HG03097 (cell line): Measurements from ENCODE around the gene ZNF101.
A peak's percentile ranks its signal among the peaks of the same experiment; 100 is the strongest.
"Not testable (repeated sequence)": the region's sequence is repeated elsewhere in the genome, so short reads cannot be mapped to it uniquely, and the experiment has no call there.

ENCODE experiments used
- ATAC-seq: cut with Tn5 transposase; IDR thresholded peaks from one replicate; pipeline ENCODE4 v1.9.1; 2021; ENCODE audit not compliant: unreplicated experiment, low FRiP score

ZNF101 gene

DNA sequence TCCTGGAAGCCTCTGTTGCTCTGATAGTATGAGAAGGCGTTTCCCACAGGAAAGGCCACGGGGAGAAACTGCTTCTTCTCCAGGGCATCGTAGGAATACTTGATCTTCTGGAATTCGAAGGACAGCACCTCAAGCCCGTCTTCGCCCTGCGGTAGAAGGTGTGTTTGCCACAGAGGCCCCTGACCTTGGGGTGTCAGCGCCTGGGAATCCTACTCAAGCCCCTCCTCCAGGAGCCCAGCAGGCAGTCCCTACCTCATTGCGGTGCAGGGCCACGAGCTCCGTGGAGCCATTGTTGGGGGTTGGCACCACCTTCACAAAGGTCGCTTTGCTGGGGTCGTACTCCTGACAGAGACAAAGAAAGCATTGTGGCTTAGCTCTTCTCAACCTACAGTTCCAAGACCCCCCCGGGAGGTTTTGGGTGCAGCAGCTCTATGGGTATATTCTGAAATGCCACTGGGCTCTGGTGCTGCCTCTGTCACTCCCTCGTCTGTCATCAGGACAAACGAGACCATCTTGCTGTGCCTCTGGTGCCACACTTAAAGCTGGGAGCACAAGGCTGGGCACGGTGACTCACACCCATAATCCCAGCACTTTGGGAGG is 8.9 kb upstream of the ZNF101 start:
- ATAC-seq = no peak

- no peak for ATAC-seq
Measured at GRCh38 chr19:19661141-19661674, 7.4 kb upstream of the ZNF101 start.

- ATAC-seq = peak; percentile 25
Measured at GRCh38 chr19:19661675-19662251, 6.9 kb upstream of the ZNF101 start.

DNA sequence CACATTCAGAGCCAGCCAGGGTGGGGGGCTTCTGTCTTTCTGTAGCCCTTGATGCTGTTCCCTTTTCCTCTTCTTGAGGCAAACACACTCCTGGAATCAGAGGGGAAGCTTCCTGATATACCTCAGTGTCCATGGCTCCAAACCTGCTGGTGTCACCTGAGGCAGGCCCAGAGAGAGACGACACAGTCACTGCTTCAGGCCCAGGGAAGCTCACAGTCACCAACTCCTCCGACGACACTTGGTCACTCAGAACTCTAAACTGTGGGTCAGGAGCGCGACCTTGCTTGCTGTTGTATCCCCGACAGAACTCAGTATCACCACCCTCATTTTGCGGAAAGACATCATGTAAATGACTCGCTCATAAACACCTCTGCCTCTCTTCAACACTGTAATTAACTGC is 6.3 kb upstream of the ZNF101 start:
- no peak for ATAC-seq

DNA sequence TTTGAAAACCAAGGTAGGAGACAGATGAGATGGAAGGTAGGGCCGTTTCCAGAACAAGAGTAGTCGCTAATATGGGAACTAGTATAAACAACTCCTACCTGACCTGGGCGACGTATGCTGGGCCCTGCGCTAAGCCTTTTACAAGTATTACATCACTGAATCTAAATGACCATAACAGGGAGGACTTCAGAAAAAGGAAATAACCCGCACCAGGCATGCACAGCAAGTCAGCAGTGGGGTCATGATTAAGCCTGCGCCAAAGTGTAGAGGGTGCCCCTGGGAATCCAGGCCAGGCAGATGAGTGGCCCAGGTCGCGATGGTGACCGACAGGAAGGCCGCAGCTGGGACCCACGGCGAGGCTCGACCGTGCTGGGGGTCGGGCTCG is 5.8 kb upstream of the ZNF101 start:
- no peak for ATAC-seq

DNA sequence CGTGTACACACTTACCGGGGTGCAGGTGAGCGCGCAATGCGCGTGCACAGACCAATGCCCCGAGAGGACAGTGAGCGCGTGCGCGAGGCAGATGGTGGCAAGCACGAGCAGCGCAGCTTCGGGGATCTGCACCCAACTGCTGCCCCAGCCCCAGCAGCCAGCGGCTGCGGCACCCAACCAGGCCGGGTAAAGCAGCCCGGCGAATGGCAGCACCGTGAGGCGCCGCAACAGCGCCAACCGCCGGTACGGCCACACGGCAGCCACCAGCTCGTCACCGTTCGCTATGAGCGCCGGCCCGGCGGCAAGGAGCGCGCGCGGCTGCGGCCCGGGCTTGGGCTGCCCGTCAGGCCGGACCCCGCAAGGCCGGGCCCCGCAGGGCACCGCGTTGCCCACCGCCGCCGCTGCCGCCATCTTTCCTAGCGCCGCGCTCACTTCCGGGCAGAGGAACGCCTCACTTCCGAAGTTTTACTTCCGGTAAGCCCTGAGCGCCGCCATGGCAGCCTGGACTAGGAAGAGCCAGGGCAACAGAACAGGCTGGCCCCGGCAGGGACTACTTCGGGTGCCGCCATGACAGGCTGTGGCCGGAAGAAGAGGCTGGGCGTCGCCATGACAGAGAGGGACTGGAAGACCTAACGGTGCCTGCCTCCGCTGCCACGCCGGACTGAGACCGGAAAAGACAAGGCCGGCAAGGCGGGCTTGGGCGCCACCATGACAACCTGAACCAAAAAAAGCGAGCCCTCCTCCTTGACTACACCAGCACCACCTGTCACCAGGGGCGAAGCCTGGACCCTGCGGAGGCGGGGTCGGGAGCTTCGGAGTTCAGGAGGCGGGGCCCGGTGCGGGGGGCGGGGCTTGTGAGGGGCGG is 5.2 kb upstream of the ZNF101 start, which contains the start of gene ATP13A1:
TSS of gene ATP13A1 (minus strand) at position 421 of the 865 bp plus-strand sequence. CDS start at position 411, 10 bp downstream.
- peak; percentile 62 for ATAC-seq

DNA sequence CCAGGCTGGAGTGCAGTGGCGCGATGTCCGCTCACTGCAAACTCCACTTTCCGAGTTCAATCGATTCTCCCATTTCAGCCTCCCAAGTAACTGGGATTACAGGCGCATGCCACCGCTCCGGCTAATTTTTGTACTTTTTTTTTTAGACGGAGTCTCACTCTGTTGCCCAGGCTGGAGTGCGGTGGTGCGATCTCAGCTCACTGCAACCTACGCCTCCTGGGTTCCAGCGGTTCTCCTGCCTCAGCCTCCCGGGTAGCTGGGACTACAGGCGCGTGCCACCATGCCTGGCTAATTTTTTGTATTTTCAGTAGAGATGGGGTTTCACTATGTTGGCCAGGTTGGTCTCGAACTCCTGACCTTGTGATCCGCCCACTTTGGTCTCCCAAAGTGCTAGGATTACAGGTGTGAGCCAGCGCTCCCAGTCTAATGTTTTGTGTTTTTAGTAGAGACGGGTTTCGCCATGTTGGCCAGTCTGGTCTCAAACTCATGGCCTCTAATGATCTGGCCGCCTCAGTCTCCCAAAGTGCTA is 3.2 kb upstream of the ZNF101 start:
- ATAC-seq = not testable (repeated sequence)

GRCh38 chr19:19670070-19670551 is 1.5 kb downstream of the ZNF101 start:
- no peak for ATAC-seq

GRCh38 chr19:19672816-19673215 is 4.2 kb downstream of the ZNF101 start:
- no peak for ATAC-seq

GRCh38 chr19:19674315-19674714 is 5.7 kb downstream of the ZNF101 start:
- ATAC-seq = no peak

DNA sequence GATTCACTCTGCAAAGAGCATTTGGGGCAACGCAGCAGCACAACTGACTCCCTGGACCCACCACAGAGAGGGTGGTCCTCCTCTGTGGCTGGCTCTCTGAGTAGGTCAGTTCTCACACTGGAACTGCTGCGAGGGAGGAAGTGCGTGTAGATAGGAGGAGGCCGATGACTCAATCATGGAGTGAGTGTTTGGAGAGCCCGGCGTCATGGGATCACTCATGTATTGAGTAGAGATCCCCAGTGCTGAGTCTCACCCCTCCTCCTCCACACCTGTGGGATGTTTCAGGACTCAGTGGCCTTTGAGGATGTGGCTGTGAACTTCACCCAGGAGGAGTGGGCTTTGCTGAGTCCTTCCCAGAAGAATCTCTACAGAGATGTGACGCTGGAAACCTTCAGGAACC is 8.9 kb downstream of the ZNF101 start:
- ATAC-seq = no peak

GRCh38 chr19:19679176-19680073 is 10.8 kb downstream of the ZNF101 start:
- no peak for ATAC-seq

DNA sequence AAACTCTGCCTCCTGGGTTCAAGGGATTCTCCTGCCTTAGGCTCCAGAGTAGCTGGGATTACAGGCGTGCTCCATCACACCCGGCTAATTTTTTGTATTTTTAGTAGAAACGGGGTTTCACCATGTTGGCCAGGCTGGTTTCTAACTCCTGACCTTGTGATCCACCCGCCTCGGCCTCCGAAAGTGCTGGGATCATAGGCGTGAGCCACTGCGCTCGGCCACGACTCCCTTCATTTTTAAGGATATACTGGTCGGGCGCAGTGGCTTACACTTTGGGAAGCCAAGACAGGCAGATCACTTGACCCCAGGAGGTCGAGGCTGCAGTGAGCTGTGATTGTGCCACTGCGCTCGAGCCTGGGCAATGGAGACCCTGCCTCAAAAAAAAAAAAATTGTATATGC is 17.5 kb downstream of the ZNF101 start:
- not testable (repeated sequence) for ATAC-seq

- no peak for ATAC-seq
Measured at GRCh38 chr19:19686580-19686979, 17.9 kb downstream of the ZNF101 start.

- no peak for ATAC-seq
Measured at GRCh38 chr19:19687090-19687489, 18.5 kb downstream of the ZNF101 start.

GRCh38 chr19:19689023-19689422 is 20.4 kb downstream of the ZNF101 start:
- not testable (repeated sequence) for ATAC-seq

GRCh38 chr19:19691683-19692082 is 23.0 kb downstream of the ZNF101 start:
- no peak for ATAC-seq

- no peak for ATAC-seq
Measured at GRCh38 chr19:19696386-19696785, 27.7 kb downstream of the ZNF101 start.

DNA sequence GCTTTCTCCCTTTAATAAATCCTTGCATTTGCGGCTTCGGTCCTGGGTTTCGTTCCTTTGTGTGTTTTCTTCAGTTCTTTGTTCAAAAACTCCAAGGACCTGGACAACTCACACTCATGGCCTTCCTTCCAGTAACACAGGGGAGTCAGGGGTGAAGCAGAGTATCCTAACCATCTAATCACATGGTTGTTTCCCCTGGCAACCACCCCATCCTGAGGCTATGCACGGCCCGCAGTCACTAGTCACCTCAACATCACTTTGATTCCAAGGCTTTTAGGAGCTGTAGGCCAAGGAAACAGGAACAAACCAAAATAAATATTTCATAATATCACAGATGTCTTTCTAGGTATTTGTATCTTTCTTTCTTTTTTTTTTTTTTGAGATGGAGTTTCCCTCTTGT is 28.9 kb downstream of the ZNF101 start:
- ATAC-seq = no peak

- ATAC-seq = not testable (repeated sequence)
Measured at GRCh38 chr19:19700493-19700892, 31.9 kb downstream of the ZNF101 start.
